Activated naive CD4-positive, alpha-beta T cell treated with anti-CD3 and anti-CD28 coated beads for 36 hours (primary cell): ENCODE data around the gene NDST4. TPM values are rescaled to one million over a fixed set of nuclear protein-coding genes. Genes with fewer than 3 reads are reported as not detected.

Experiments
- CTCF ChIA-PET: fragments of 350-600 bp; sonication (Branson Sonifier 250); formaldehyde crosslinking; loops from one replicate; lab custom pipeline; 2021; ENCODE audit warnings: antibody characterized with exemption; lab: Charles Lee
- DNase-seq: peaks from one replicate; pipeline ENCODE4 v3.0.0-alpha.2; 2020
- H3K27ac Mint-ChIP-seq: one replicate; pipeline ENCODE4 v1.8.0; 2021; ENCODE audit warnings: mild to moderate bottlenecking, mixed read lengths
- H3K27me3 Mint-ChIP-seq: one replicate; pipeline ENCODE4 v1.8.0; 2021; ENCODE audit warnings: low read depth, mixed read lengths
- H3K36me3 Mint-ChIP-seq: one replicate; pipeline ENCODE4 v1.8.0; 2021; ENCODE audit warnings: low read depth, mixed read lengths
- H3K4me1 Mint-ChIP-seq: one replicate; pipeline ENCODE4 v1.8.0; 2021; ENCODE audit warnings: low read depth, mixed read lengths
- H3K4me3 Mint-ChIP-seq: one replicate; pipeline ENCODE4 v1.8.0; 2021; ENCODE audit warnings: mild to moderate bottlenecking, moderate library complexity, mixed read lengths
- H3K9me3 Mint-ChIP-seq: one replicate; pipeline ENCODE4 v1.8.0; 2021; ENCODE audit warnings: mixed read lengths
- intact Hi-C: fragments of 100-400 bp; cut with micrococcal nuclease; formaldehyde crosslinking; loops from one replicate; pipeline ENCODE4 v1.15.1; 2023
- total RNA-seq, 2 experiments: library from RNA; stranded (reverse); gene quantifications; one replicate each; pipeline ENCODE4 v1.2.3, GENCODE V29; 2021

The NDST4 gene
- total RNA-seq, 2 experiments from 2014 or later: not detected

GRCh38 chr4:114926583-114926982 is 186.8 kb downstream of the NDST4 start:
- Mint-ChIP-seq H3K27me3 (no peaks in the 10 kb centered on the region), H3K4me3 (no peak overlapping the region), H3K27ac (no peak overlapping the region), H3K36me3 (no peaks in the 10 kb centered on the region), H3K9me3 (peaks cover 3% of the 10 kb centered on the region), H3K4me1 (no peaks in the 10 kb centered on the region)
- CTCF ChIA-PET: no interaction called here
- no peak for DNase-seq
- intact Hi-C loops: loop anchor here (5.0 kb wide), 1 partner anchor 414 kb away; no protein-coding TSS in a partner anchor

- H3K4me1 Mint-ChIP-seq: no peaks in the 10 kb centered on the region
- no peak overlapping the region for H3K27ac Mint-ChIP-seq
- CTCF ChIA-PET: no interaction called here
- DNase-seq: no peak
- no peaks in the 10 kb centered on the region for H3K27me3 Mint-ChIP-seq
- intact Hi-C loops: no loop called here
- no peak overlapping the region for H3K4me3 Mint-ChIP-seq
- peaks cover 3% of the 10 kb centered on the region for H3K9me3 Mint-ChIP-seq
- H3K36me3 Mint-ChIP-seq: no peaks in the 10 kb centered on the region
Measured at GRCh38 chr4:114924311-114924710, 189.1 kb downstream of the NDST4 start.

GRCh38 chr4:114922592-114922933 is 190.9 kb downstream of the NDST4 start:
- H3K9me3 Mint-ChIP-seq: no peaks in the 10 kb centered on the region
- no peak overlapping the region for H3K4me3 Mint-ChIP-seq
- no peaks in the 10 kb centered on the region for H3K27me3 Mint-ChIP-seq
- H3K36me3 Mint-ChIP-seq: no peaks in the 10 kb centered on the region
- intact Hi-C loops: no loop called here
- no peaks in the 10 kb centered on the region for H3K4me1 Mint-ChIP-seq
- no peak for DNase-seq
- no peak overlapping the region for H3K27ac Mint-ChIP-seq
- CTCF ChIA-PET: interaction anchor here (0.5 kb wide), 1 partner anchor 299 kb away, joined by 3 read pairs; no protein-coding TSS in a partner anchor

GRCh38 chr4:114921790-114922591 is 191.4 kb downstream of the NDST4 start:
- DNase-seq: no peak
- Mint-ChIP-seq H3K4me3 (no peak overlapping the region), H3K4me1 (no peaks in the 10 kb centered on the region), H3K27ac (no peak overlapping the region), H3K27me3 (no peaks in the 10 kb centered on the region), H3K36me3 (no peaks in the 10 kb centered on the region), H3K9me3 (no peaks in the 10 kb centered on the region)
- intact Hi-C loops: no loop called here
- CTCF ChIA-PET: interaction anchor here (0.5 kb wide), 1 partner anchor 299 kb away, joined by 3 read pairs; no protein-coding TSS in a partner anchor

- Mint-ChIP-seq H3K36me3 (no peaks in the 10 kb centered on the region), H3K4me1 (no peaks in the 10 kb centered on the region), H3K27ac (no peak overlapping the region), H3K4me3 (no peak overlapping the region), H3K27me3 (no peaks in the 10 kb centered on the region), H3K9me3 (no peaks in the 10 kb centered on the region)
- DNase-seq: no peak
- CTCF ChIA-PET: no interaction called here
- intact Hi-C loops: no loop called here
Measured at GRCh38 chr4:114921191-114921590, 192.2 kb downstream of the NDST4 start.

- no peak for DNase-seq
- no peaks in the 10 kb centered on the region for H3K9me3 Mint-ChIP-seq
- no peak overlapping the region for H3K27ac Mint-ChIP-seq
- intact Hi-C loops: no loop called here
- no peaks in the 10 kb centered on the region for H3K36me3 Mint-ChIP-seq
- no peaks in the 10 kb centered on the region for H3K27me3 Mint-ChIP-seq
- CTCF ChIA-PET: no interaction called here
- no peak overlapping the region for H3K4me3 Mint-ChIP-seq
- no peaks in the 10 kb centered on the region for H3K4me1 Mint-ChIP-seq
Measured at GRCh38 chr4:114911111-114911510, 202.3 kb downstream of the NDST4 start.

- no peak overlapping the region for H3K27ac Mint-ChIP-seq
- intact Hi-C loops: no loop called here
- no peak for DNase-seq
- H3K27me3 Mint-ChIP-seq: no peaks in the 10 kb centered on the region
- CTCF ChIA-PET: no interaction called here
- H3K4me3 Mint-ChIP-seq: no peak overlapping the region
- H3K36me3 Mint-ChIP-seq: no peaks in the 10 kb centered on the region
- H3K9me3 Mint-ChIP-seq: no peaks in the 10 kb centered on the region
- H3K4me1 Mint-ChIP-seq: no peaks in the 10 kb centered on the region
Measured at GRCh38 chr4:114907568-114907967, 205.9 kb downstream of the NDST4 start.

- Mint-ChIP-seq H3K36me3 (no peaks in the 10 kb centered on the region), H3K27me3 (no peaks in the 10 kb centered on the region), H3K27ac (no peak overlapping the region), H3K9me3 (no peaks in the 10 kb centered on the region), H3K4me1 (no peaks in the 10 kb centered on the region), H3K4me3 (no peak overlapping the region)
- intact Hi-C loops: no loop called here
- DNase-seq: no peak
- CTCF ChIA-PET: no interaction called here
Measured at GRCh38 chr4:114905017-114905416, 208.4 kb downstream of the NDST4 start.

GRCh38 chr4:114900934-114901333 is 212.5 kb downstream of the NDST4 start:
- Mint-ChIP-seq H3K4me1 (no peaks in the 10 kb centered on the region), H3K36me3 (no peaks in the 10 kb centered on the region), H3K4me3 (no peak overlapping the region), H3K27me3 (no peaks in the 10 kb centered on the region), H3K27ac (no peak overlapping the region), H3K9me3 (peaks cover 1% of the 10 kb centered on the region)
- intact Hi-C loops: no loop called here
- DNase-seq: no peak
- CTCF ChIA-PET: no interaction called here

GRCh38 chr4:114890773-114891172 is 222.6 kb downstream of the NDST4 start:
- H3K27ac Mint-ChIP-seq: no peak overlapping the region
- DNase-seq: no peak
- intact Hi-C loops: no loop called here
- CTCF ChIA-PET: no interaction called here
- H3K27me3 Mint-ChIP-seq: no peaks in the 10 kb centered on the region
- H3K4me3 Mint-ChIP-seq: no peak overlapping the region
- no peaks in the 10 kb centered on the region for H3K4me1 Mint-ChIP-seq
- peaks cover 3% of the 10 kb centered on the region for H3K9me3 Mint-ChIP-seq
- H3K36me3 Mint-ChIP-seq: no peaks in the 10 kb centered on the region

- Mint-ChIP-seq H3K27ac (no peak overlapping the region), H3K36me3 (no peaks in the 10 kb centered on the region), H3K4me1 (no peaks in the 10 kb centered on the region), H3K9me3 (no peaks in the 10 kb centered on the region), H3K27me3 (no peaks in the 10 kb centered on the region), H3K4me3 (no peak overlapping the region)
- CTCF ChIA-PET: no interaction called here
- intact Hi-C loops: no loop called here
- DNase-seq: no peak
Measured at GRCh38 chr4:114886761-114887160, 226.7 kb downstream of the NDST4 start.

- intact Hi-C loops: no loop called here
- DNase-seq: no peak
- CTCF ChIA-PET: no interaction called here
- H3K4me1 Mint-ChIP-seq: no peaks in the 10 kb centered on the region
- no peak overlapping the region for H3K4me3 Mint-ChIP-seq
- H3K9me3 Mint-ChIP-seq: no peaks in the 10 kb centered on the region
- H3K27me3 Mint-ChIP-seq: no peaks in the 10 kb centered on the region
- no peak overlapping the region for H3K27ac Mint-ChIP-seq
- H3K36me3 Mint-ChIP-seq: no peaks in the 10 kb centered on the region
Measured at GRCh38 chr4:114883641-114884040, 229.8 kb downstream of the NDST4 start.

GRCh38 chr4:114879916-114880669 is 233.3 kb downstream of the NDST4 start:
- CTCF ChIA-PET: no interaction called here
- intact Hi-C loops: no loop called here
- Mint-ChIP-seq H3K27me3 (no peaks in the 10 kb centered on the region), H3K4me3 (no peak overlapping the region), H3K4me1 (no peaks in the 10 kb centered on the region), H3K9me3 (no peaks in the 10 kb centered on the region), H3K36me3 (no peaks in the 10 kb centered on the region), H3K27ac (no peak overlapping the region)
- DNase-seq: no peak
